ENCODE results near the gene MMP14. TPM values are rescaled to one million over a fixed set of nuclear protein-coding genes. Genes with fewer than 3 reads are reported as not detected.
"Not testable (repeated sequence)": the region's sequence is repeated elsewhere in the genome, so short reads cannot be mapped to it uniquely, and the experiment has no call there.

The MMP14 gene
- total RNA-seq, 1 experiment from 2014 or later = 79.8 TPM

GRCh38 chr14:22805235-22805634 is 31.1 kb upstream of the MMP14 start:
- H3K36me3 ChIP-seq (replicated peaks; ENCODE audit: control insufficient read depth, insufficient read depth, low read length); H3K27me3 ChIP-seq (ENCODE audit: control insufficient read depth, insufficient read depth, low read length); DNase-seq; H3K4me3 ChIP-seq (ENCODE audit: insufficient read depth, low read depth, low read length): not testable (repeated sequence)

DNA sequence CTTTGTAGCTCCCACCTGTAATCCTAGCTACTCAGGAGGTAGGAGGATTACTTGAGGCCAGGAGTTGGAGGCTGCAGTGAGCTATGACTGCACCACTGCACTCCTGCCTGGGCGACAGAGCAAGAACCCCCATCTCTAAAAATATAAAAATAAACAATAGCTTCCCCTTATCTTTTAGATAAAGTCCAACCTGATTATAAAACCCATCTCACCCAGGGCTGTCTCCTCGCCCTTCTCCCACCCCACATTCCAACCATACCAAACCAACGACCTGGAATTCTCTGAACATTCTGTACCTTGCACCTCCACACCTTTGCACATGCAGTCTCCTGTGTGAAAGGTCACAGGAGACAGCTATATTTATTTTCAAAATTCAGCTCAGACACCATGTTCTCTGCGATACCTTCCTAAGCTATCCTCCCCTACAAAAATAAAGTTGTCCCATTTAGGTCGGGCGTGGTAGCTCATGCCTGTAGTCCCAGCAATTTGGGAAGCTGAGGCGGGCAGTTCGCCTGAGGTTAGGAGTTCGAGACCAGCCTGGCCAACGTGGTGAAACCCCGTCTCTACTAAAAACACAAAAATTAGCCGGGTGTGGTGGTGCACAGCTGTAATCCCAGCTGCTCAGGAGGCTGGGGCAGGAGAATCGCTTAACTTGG is 28.8 kb upstream of the MMP14 start:
- H3K27me3 ChIP-seq (ENCODE audit: control insufficient read depth, insufficient read depth, low read length) = no peaks in the 10 kb centered on the region
- DNase-seq = no peak
- no peak overlapping the region for H3K4me3 ChIP-seq (ENCODE audit: insufficient read depth, low read depth, low read length)
- H3K36me3 ChIP-seq (replicated peaks; ENCODE audit: control insufficient read depth, insufficient read depth, low read length) = no peaks in the 10 kb centered on the region

DNA sequence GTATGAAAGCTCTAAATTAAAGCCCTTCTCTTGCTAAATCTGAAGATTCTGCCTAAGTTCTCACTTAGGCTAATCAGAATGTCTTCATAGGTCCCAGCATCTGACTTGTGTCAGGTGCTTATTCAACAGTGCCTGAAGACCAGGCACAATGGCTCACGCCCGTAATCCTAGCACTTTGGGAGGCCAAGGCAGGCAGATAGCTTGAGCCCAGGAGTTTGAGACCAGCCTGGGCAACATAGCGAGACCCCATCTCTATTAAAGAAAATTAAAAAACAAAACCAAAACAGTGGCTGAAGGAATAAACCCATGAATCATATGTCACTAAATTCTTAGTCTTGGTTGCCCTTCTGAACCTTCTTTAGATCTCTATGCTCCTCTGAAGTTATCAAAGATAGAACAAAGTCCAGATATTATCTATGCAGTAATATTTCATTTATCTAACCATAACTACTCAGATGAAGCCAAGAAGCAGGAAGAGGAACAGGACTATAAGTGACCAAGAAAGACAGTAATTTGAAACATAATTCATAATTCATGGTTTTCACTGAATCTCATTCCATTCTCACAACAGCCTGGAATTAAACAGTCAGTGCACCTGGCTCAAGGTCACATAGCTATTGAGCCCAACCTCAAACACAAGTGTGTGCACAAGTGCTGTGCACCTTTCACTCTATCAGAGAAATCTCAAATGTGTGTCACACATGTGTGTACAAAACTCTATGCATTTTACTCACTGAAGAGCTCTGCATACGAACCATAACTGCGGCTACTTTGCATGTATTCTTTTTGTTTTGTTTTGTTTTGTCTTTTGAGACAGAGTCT is 27.8 kb upstream of the MMP14 start:
- Histone ChIP-seq H3K36me3 (replicated peaks; ENCODE audit: control insufficient read depth, insufficient read depth, low read length) (no peaks in the 10 kb centered on the region), H3K4me3 (ENCODE audit: insufficient read depth, low read depth, low read length) (no peak overlapping the region), H3K27me3 (ENCODE audit: control insufficient read depth, insufficient read depth, low read length) (no peaks in the 10 kb centered on the region)
- no peak for DNase-seq

GRCh38 chr14:22811722-22812121 is 24.7 kb upstream of the MMP14 start:
- no peaks in the 10 kb centered on the region for H3K36me3 ChIP-seq (replicated peaks; ENCODE audit: control insufficient read depth, insufficient read depth, low read length)
- DNase-seq = no peak
- H3K27me3 ChIP-seq (ENCODE audit: control insufficient read depth, insufficient read depth, low read length) = no peaks in the 10 kb centered on the region
- H3K4me3 ChIP-seq (ENCODE audit: insufficient read depth, low read depth, low read length) = no peak overlapping the region

- Histone ChIP-seq H3K36me3 (replicated peaks; ENCODE audit: control insufficient read depth, insufficient read depth, low read length) (no peaks in the 10 kb centered on the region), H3K27me3 (ENCODE audit: control insufficient read depth, insufficient read depth, low read length) (no peaks in the 10 kb centered on the region), H3K4me3 (ENCODE audit: insufficient read depth, low read depth, low read length) (no peak overlapping the region)
- peak; percentile 70 for DNase-seq
Measured at GRCh38 chr14:22812744-22813143, 23.6 kb upstream of the MMP14 start.

DNA sequence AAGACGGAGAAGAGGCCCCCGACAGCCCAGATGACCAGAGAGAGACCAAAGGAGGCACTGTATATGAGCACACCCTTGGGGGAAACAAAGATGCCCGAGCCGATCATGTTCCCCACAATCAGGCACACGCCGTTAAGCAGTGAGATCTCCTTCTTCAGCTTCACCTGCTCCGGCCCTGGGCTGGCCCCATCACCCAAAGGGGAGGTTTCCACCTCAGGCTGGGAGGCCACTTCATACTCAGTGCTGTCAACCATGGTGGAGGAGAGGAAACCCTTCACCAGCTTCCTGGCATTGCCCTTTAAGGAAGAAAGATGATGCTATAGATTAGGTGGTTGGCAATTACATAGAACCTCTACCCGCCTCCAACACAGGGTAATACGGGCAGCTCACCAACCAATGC is 23.2 kb upstream of the MMP14 start:
- Histone ChIP-seq H3K4me3 (ENCODE audit: insufficient read depth, low read depth, low read length) (no peak overlapping the region), H3K36me3 (replicated peaks; ENCODE audit: control insufficient read depth, insufficient read depth, low read length) (no peaks in the 10 kb centered on the region)
- no peak for DNase-seq

GRCh38 chr14:22814373-22814772 is 22.0 kb upstream of the MMP14 start:
- no peaks in the 10 kb centered on the region for H3K36me3 ChIP-seq (replicated peaks; ENCODE audit: control insufficient read depth, insufficient read depth, low read length)
- DNase-seq = no peak
- no peak overlapping the region for H3K4me3 ChIP-seq (ENCODE audit: insufficient read depth, low read depth, low read length)
- no peaks in the 10 kb centered on the region for H3K27me3 ChIP-seq (ENCODE audit: control insufficient read depth, insufficient read depth, low read length)

More for the DNA sequence above, 23.2 kb upstream of the MMP14 start:
- H3K27me3 ChIP-seq (ENCODE audit: control insufficient read depth, insufficient read depth, low read length) = no peaks in the 10 kb centered on the region

DNA sequence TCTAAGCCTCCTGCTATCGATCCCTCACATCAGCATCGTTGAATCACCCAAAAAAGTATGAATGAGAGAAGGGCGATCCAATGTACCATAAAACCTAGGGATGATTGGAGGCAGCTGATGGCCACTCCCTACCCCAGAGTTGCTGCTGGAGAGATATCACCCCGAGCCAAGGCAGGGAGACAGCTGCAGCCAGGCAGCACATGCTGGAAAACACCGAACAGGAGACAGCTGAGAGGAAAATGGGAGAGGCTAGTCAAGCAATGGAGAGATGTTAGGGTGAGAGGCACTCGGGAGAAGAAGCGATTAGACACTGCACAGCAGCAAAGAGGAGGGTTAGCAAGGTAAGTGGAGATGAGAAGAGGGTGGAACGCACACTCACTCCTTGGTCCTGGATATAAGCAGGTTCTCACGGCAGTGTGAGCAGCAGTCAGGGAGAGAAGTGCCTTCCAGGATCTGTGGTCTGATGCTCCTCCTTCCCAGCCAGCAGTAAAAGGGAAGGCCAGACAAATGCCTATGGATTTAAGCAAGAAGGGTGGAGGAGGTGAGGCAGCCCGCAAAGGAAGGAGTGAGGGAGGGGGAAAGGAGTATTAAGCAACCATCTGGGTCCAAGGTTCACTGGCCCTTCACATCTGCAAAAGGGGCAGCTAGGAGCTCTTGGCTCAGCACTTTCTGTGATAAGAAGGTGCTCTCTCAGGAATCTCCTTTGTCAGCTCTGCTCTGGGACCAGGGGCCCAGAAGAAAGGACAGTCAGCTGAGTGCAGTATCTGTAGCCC is 21.3 kb upstream of the MMP14 start, which contains the start of gene SLC7A7:
SLC7A7 (minus strand) TSS at position 495 of the 773 bp plus-strand sequence. CDS start 2,037 bp downstream, outside the sequence.
- Histone ChIP-seq H3K27me3 (ENCODE audit: control insufficient read depth, insufficient read depth, low read length) (no peaks in the 10 kb centered on the region), H3K36me3 (replicated peaks; ENCODE audit: control insufficient read depth, insufficient read depth, low read length) (no peaks in the 10 kb centered on the region), H3K4me3 (ENCODE audit: insufficient read depth, low read depth, low read length) (no peak within 1 kb of the TSS)
- peak; percentile 45 for DNase-seq

- H3K36me3 ChIP-seq (replicated peaks; ENCODE audit: control insufficient read depth, insufficient read depth, low read length) = no peaks in the 10 kb centered on the region
- peak overlapping the region; percentile 4; the same call in 1 of the 2 replicates for H3K4me3 ChIP-seq (ENCODE audit: insufficient read depth, low read depth, low read length)
- peak; percentile 63 for DNase-seq
- H3K27me3 ChIP-seq (ENCODE audit: control insufficient read depth, insufficient read depth, low read length) = no peaks in the 10 kb centered on the region
Measured at GRCh38 chr14:22819151-22819988, 17.0 kb upstream of the MMP14 start.

GRCh38 chr14:22820731-22821130 is 15.7 kb upstream of the MMP14 start:
- H3K4me3 ChIP-seq (ENCODE audit: insufficient read depth, low read depth, low read length) = no peak overlapping the region
- H3K36me3 ChIP-seq (replicated peaks; ENCODE audit: control insufficient read depth, insufficient read depth, low read length) = no peaks in the 10 kb centered on the region
- no peak for DNase-seq
- no peaks in the 10 kb centered on the region for H3K27me3 ChIP-seq (ENCODE audit: control insufficient read depth, insufficient read depth, low read length)

GRCh38 chr14:22821193-22822015 is 15.0 kb upstream of the MMP14 start:
- peak overlapping the region; percentile 76 for H3K4me3 ChIP-seq (ENCODE audit: insufficient read depth, low read depth, low read length)
- H3K27me3 ChIP-seq (ENCODE audit: control insufficient read depth, insufficient read depth, low read length) = no peaks in the 10 kb centered on the region
- no peaks in the 10 kb centered on the region for H3K36me3 ChIP-seq (replicated peaks; ENCODE audit: control insufficient read depth, insufficient read depth, low read length)
- DNase-seq = peak; percentile 44

DNA sequence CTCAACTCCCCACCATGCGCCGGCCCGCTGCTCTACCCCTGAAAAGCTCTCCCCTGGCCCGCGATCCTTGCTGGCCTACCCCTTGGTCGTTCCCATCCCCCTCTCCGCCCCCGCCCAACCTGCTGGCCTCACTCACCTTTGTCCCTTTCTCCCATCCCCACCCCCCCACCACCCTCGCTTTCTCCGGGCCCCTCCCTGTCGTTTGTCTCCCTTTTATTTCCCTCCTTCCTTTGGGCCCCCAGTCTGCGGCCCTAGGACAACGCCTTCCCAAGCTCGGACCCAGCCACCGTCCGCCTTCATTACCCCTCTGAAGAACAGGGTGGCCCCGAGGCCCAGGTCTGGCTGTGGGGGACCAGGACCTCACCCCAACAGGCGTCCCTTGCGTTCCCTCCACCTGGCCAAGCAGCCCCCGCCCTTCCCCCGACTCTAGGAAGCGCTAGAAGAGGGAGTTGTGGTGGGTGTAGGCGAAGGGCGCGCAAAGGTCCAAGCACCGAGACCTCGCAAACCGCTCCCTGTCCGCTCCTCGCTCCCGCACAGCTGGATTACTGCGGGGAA is 14.3 kb upstream of the MMP14 start:
- peak; percentile 92 for DNase-seq
- no peaks in the 10 kb centered on the region for H3K36me3 ChIP-seq (replicated peaks; ENCODE audit: control insufficient read depth, insufficient read depth, low read length)
- no peaks in the 10 kb centered on the region for H3K27me3 ChIP-seq (ENCODE audit: control insufficient read depth, insufficient read depth, low read length)
- peak overlapping the region; percentile 76 for H3K4me3 ChIP-seq (ENCODE audit: insufficient read depth, low read depth, low read length)

DNA sequence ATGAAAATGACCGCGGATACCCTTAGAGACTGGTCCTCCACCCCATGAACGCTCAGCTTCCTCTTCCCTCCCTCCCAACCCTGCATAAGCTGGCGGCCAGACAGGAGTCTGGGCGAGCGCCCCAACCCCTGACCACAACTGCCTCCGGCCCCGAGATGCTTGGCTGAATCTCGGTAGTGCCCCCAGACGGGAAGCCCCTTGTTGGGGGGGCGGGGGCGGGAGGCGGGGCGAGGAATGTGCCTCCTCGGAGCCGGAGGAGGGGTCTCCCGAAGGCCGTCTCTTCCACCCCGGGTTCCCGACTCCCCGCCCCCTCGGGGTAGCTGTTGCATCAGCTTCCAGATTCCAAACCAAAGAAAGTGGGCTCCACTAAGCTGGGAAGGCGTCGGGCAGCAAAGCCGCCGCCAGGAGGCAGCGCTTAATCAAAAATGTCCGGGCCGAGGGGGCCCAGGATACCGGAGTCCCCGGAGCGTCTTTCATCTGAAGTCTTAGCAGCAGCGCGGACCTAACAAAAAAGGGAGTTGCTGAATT is 13.8 kb upstream of the MMP14 start:
- DNase-seq = peak; percentile 98
- H3K36me3 ChIP-seq (replicated peaks; ENCODE audit: control insufficient read depth, insufficient read depth, low read length) = no peaks in the 10 kb centered on the region
- H3K27me3 ChIP-seq (ENCODE audit: control insufficient read depth, insufficient read depth, low read length) = no peaks in the 10 kb centered on the region
- H3K4me3 ChIP-seq (ENCODE audit: insufficient read depth, low read depth, low read length) = peak overlapping the region; percentile 76
